GM19455 (cell line): ENCODE measurements around the gene GRAMD2B.
A peak's percentile ranks its signal among the peaks of the same experiment; 100 is the strongest.
"Not testable (repeated sequence)": the region's sequence is repeated elsewhere in the genome, so short reads cannot be mapped to it uniquely, and the experiment has no call there.

ENCODE experiments used
- ATAC-seq: cut with Tn5 transposase; IDR thresholded peaks from one replicate; pipeline ENCODE4 v1.9.1; 2021; ENCODE audit not compliant: unreplicated experiment

Gene GRAMD2B

GRCh38 chr5:126422994-126423788, at the start of gene GRAMD2B:
GRAMD2B (plus strand) TSS chr5:126423409; CDS start chr5:126423607, 198 bp downstream.
- peak; percentile 83 for ATAC-seq

GRCh38 chr5:126374109-126374416, 49.1 kb upstream of the GRAMD2B start:
- ATAC-seq: no peak

GRCh38 chr5:126376443-126376842, 46.8 kb upstream of the GRAMD2B start:
- ATAC-seq: no peak

- ATAC-seq: no peak
These were observed 45.8 kb upstream of the GRAMD2B start for GRCh38 chr5:126377424-126377823.

- not testable (repeated sequence) for ATAC-seq
These were observed 42.9 kb upstream of the GRAMD2B start for GRCh38 chr5:126380316-126380715.

- no peak for ATAC-seq
These were observed 40.0 kb upstream of the GRAMD2B start for GRCh38 chr5:126383246-126383645.

- ATAC-seq: no peak
These were observed 39.4 kb upstream of the GRAMD2B start for GRCh38 chr5:126383776-126384175.

- ATAC-seq: no peak
These were observed 38.2 kb upstream of the GRAMD2B start for GRCh38 chr5:126384985-126385384.

GRCh38 chr5:126385524-126386502, 37.4 kb upstream of the GRAMD2B start:
- ATAC-seq: no peak

- ATAC-seq: no peak
These were observed 34.0 kb upstream of the GRAMD2B start for GRCh38 chr5:126389179-126389578.

- no peak for ATAC-seq
These were observed 33.2 kb upstream of the GRAMD2B start for GRCh38 chr5:126390051-126390450.

GRCh38 chr5:126391386-126391785, 31.8 kb upstream of the GRAMD2B start:
- ATAC-seq: no peak

- ATAC-seq: no peak
These were observed 28.9 kb upstream of the GRAMD2B start for GRCh38 chr5:126394211-126394788.

GRCh38 chr5:126395198-126395597, 28.0 kb upstream of the GRAMD2B start:
- ATAC-seq: no peak

GRCh38 chr5:126395605-126396004, 27.6 kb upstream of the GRAMD2B start:
- no peak for ATAC-seq

- not testable (repeated sequence) for ATAC-seq
These were observed 26.5 kb upstream of the GRAMD2B start for GRCh38 chr5:126396721-126397120.

GRCh38 chr5:126398791-126399190, 24.4 kb upstream of the GRAMD2B start:
- no peak for ATAC-seq

- ATAC-seq: no peak
These were observed 22.5 kb upstream of the GRAMD2B start for GRCh38 chr5:126400621-126401251.

- no peak for ATAC-seq
These were observed 20.3 kb upstream of the GRAMD2B start for GRCh38 chr5:126402621-126403555.

- no peak for ATAC-seq
These were observed 19.3 kb upstream of the GRAMD2B start for GRCh38 chr5:126403876-126404275.
